Activated CD8-positive, alpha-beta T cell treated with anti-CD3 and anti-CD28 coated beads, Interleukin-2, amount 10 ng/mL, durations not matched to agents 7 days and 5 days (primary cell): Measurements from ENCODE around the gene DNAJB8. TPM values are rescaled to one million over a fixed set of nuclear protein-coding genes. Genes with fewer than 3 reads are reported as not detected.

Experiments used
- ATAC-seq: fragments of 150-1000 bp; cut with Tn5 transposase; one replicate; pipeline ENCODE4 v1.10.0; 2021; ENCODE audit warnings: moderate library complexity
- CTCF ChIA-PET: fragments of 350-600 bp; sonication (Branson Sonifier 250); formaldehyde crosslinking; loops from one replicate; lab custom pipeline; 2021; ENCODE audit warnings: antibody characterized with exemption; lab: Charles Lee
- POLR2A ChIA-PET: fragments of 350-600 bp; sonication (Branson Sonifier 250); formaldehyde crosslinking; loops from one replicate; lab custom pipeline; 2021; ENCODE audit warnings: antibody characterized with exemption; lab: Charles Lee
- DNase-seq: peaks from one replicate; pipeline ENCODE4 v3.0.0-alpha.2; 2020
- H3K27ac Mint-ChIP-seq: one replicate; pipeline ENCODE4 v1.8.0; 2021; ENCODE audit warnings: mild to moderate bottlenecking, mixed read lengths
- H3K27me3 Mint-ChIP-seq: one replicate; pipeline ENCODE4 v1.8.0; 2021; ENCODE audit warnings: low read depth, mixed read lengths
- H3K36me3 Mint-ChIP-seq: one replicate; pipeline ENCODE4 v1.8.0; 2021; ENCODE audit warnings: low read depth, mixed read lengths
- H3K4me1 Mint-ChIP-seq: one replicate; pipeline ENCODE4 v1.8.0; 2021; ENCODE audit warnings: low read depth, mixed read lengths
- H3K4me3 Mint-ChIP-seq: one replicate; pipeline ENCODE4 v1.8.0; 2021; ENCODE audit warnings: mild to moderate bottlenecking, mixed read lengths
- H3K9me3 Mint-ChIP-seq: one replicate; pipeline ENCODE4 v1.8.0; 2022; ENCODE audit warnings: mixed read lengths; ENCODE audit not compliant: insufficient read depth
- total RNA-seq, 2 experiments: library from RNA; stranded (reverse); gene quantifications; one replicate each; pipeline ENCODE4 v1.2.3, GENCODE V29; 2021

The DNAJB8 gene
- total RNA-seq, 2 experiments from 2014 or later = not detected

GRCh38 chr3:128470134-128470899 is 3.6 kb upstream of the DNAJB8 start:
- Mint-ChIP-seq H3K4me3 (no peak overlapping the region), H3K9me3 (no peaks in the 10 kb centered on the region), H3K27me3 (peaks cover 17% of the 10 kb centered on the region), H3K36me3 (no peaks in the 10 kb centered on the region), H3K27ac (no peak overlapping the region), H3K4me1 (peaks cover 6% of the 10 kb centered on the region)
- ATAC-seq (no peak), DNase-seq (no peak)
- ChIA-PET CTCF (no interaction called here), POLR2A (no interaction called here)

GRCh38 chr3:128469556-128469955 is 2.9 kb upstream of the DNAJB8 start:
- ATAC-seq (no peak), DNase-seq (no peak)
- ChIA-PET CTCF (no interaction called here), POLR2A (no interaction called here)
- Mint-ChIP-seq H3K27ac (no peak overlapping the region), H3K27me3 (peaks cover 18% of the 10 kb centered on the region), H3K36me3 (no peaks in the 10 kb centered on the region), H3K4me1 (peaks cover 6% of the 10 kb centered on the region), H3K9me3 (no peaks in the 10 kb centered on the region), H3K4me3 (no peak overlapping the region)

- H3K27ac Mint-ChIP-seq = no peak overlapping the region
- ChIA-PET CTCF (no interaction called here), POLR2A (interaction anchor here (0.5 kb wide), 1 partner anchor 878 kb away, joined by 3 read pairs; no protein-coding TSS in a partner anchor)
- H3K9me3 Mint-ChIP-seq = no peaks in the 10 kb centered on the region
- H3K4me3 Mint-ChIP-seq = no peak overlapping the region
- H3K27me3 Mint-ChIP-seq = peaks cover 19% of the 10 kb centered on the region
- ATAC-seq (no peak), DNase-seq (no peak)
- peaks cover 6% of the 10 kb centered on the region for H3K4me1 Mint-ChIP-seq
- H3K36me3 Mint-ChIP-seq = no peaks in the 10 kb centered on the region
These were observed 2.3 kb upstream of the DNAJB8 start for GRCh38 chr3:128468791-128469527.

- no peak for DNase-seq
- no peak overlapping the region for H3K27ac Mint-ChIP-seq
- peaks cover 16% of the 10 kb centered on the region for H3K27me3 Mint-ChIP-seq
- H3K36me3 Mint-ChIP-seq = no peaks in the 10 kb centered on the region
- peaks cover 6% of the 10 kb centered on the region for H3K4me1 Mint-ChIP-seq
- CTCF ChIA-PET = no interaction called here
- no peaks in the 10 kb centered on the region for H3K9me3 Mint-ChIP-seq
- POLR2A ChIA-PET = interaction anchor here (0.5 kb wide), 1 partner anchor 877 kb away, joined by 3 read pairs; no protein-coding TSS in a partner anchor
- ATAC-seq = no peak
- H3K4me3 Mint-ChIP-seq = no peak overlapping the region
These were observed 1.6 kb upstream of the DNAJB8 start for GRCh38 chr3:128468285-128468790.

GRCh38 chr3:128464702-128465101 is 2.0 kb downstream of the DNAJB8 start:
- no peak overlapping the region for H3K4me3 Mint-ChIP-seq
- DNase-seq (no peak), ATAC-seq (no peak)
- POLR2A ChIA-PET = no interaction called here
- H3K36me3 Mint-ChIP-seq = no peaks in the 10 kb centered on the region
- no peak overlapping the region for H3K27ac Mint-ChIP-seq
- H3K9me3 Mint-ChIP-seq = no peaks in the 10 kb centered on the region
- CTCF ChIA-PET = interaction anchor here (1.3 kb wide), 1 partner anchor 120 kb away, joined by 3 read pairs; no protein-coding TSS in a partner anchor
- peaks cover 13% of the 10 kb centered on the region for H3K27me3 Mint-ChIP-seq
- peaks cover 6% of the 10 kb centered on the region for H3K4me1 Mint-ChIP-seq

- Mint-ChIP-seq H3K4me1 (peaks cover 6% of the 10 kb centered on the region), H3K9me3 (no peaks in the 10 kb centered on the region), H3K36me3 (no peaks in the 10 kb centered on the region), H3K4me3 (no peak overlapping the region), H3K27ac (no peak overlapping the region), H3K27me3 (peaks cover 13% of the 10 kb centered on the region)
- CTCF ChIA-PET = interaction anchor here (1.3 kb wide), 1 partner anchor 121 kb away, joined by 3 read pairs; no protein-coding TSS in a partner anchor
- no peak for ATAC-seq
- DNase-seq = no peak
- POLR2A ChIA-PET = no interaction called here
These were observed 2.5 kb downstream of the DNAJB8 start for GRCh38 chr3:128464188-128464587.

- H3K9me3 Mint-ChIP-seq = no peaks in the 10 kb centered on the region
- ATAC-seq (no peak), DNase-seq (no peak)
- peaks cover 6% of the 10 kb centered on the region for H3K4me1 Mint-ChIP-seq
- H3K4me3 Mint-ChIP-seq = no peak overlapping the region
- H3K36me3 Mint-ChIP-seq = no peaks in the 10 kb centered on the region
- H3K27me3 Mint-ChIP-seq = peaks cover 13% of the 10 kb centered on the region
- ChIA-PET CTCF (interaction anchor here (1.3 kb wide), 1 partner anchor 121 kb away, joined by 3 read pairs; no protein-coding TSS in a partner anchor), POLR2A (no interaction called here)
- no peak overlapping the region for H3K27ac Mint-ChIP-seq
These were observed 2.9 kb downstream of the DNAJB8 start for GRCh38 chr3:128463771-128464170.

GRCh38 chr3:128463354-128463753 is 3.3 kb downstream of the DNAJB8 start:
- no peak for ATAC-seq
- Mint-ChIP-seq H3K27me3 (peaks cover 13% of the 10 kb centered on the region), H3K36me3 (no peaks in the 10 kb centered on the region), H3K9me3 (no peaks in the 10 kb centered on the region), H3K4me3 (no peak overlapping the region), H3K4me1 (peaks cover 6% of the 10 kb centered on the region), H3K27ac (no peak overlapping the region)
- ChIA-PET CTCF (interaction anchor here (1.3 kb wide), 1 partner anchor 122 kb away, joined by 3 read pairs; no protein-coding TSS in a partner anchor), POLR2A (no interaction called here)
- DNase-seq = no peak

- no peak overlapping the region for H3K4me3 Mint-ChIP-seq
- DNase-seq = no peak
- ATAC-seq = no peak
- H3K27ac Mint-ChIP-seq = no peak overlapping the region
- peaks cover 13% of the 10 kb centered on the region for H3K27me3 Mint-ChIP-seq
- peaks cover 6% of the 10 kb centered on the region for H3K4me1 Mint-ChIP-seq
- ChIA-PET CTCF (no interaction called here), POLR2A (no interaction called here)
- H3K36me3 Mint-ChIP-seq = no peaks in the 10 kb centered on the region
- H3K9me3 Mint-ChIP-seq = no peaks in the 10 kb centered on the region
These were observed 3.8 kb downstream of the DNAJB8 start for GRCh38 chr3:128462931-128463330.

GRCh38 chr3:128462341-128462910 is 4.3 kb downstream of the DNAJB8 start:
- ATAC-seq = no peak
- CTCF ChIA-PET = no interaction called here
- Mint-ChIP-seq H3K4me1 (peaks cover 6% of the 10 kb centered on the region), H3K27me3 (peaks cover 13% of the 10 kb centered on the region), H3K4me3 (no peak overlapping the region), H3K9me3 (no peaks in the 10 kb centered on the region), H3K36me3 (no peaks in the 10 kb centered on the region), H3K27ac (no peak overlapping the region)
- POLR2A ChIA-PET = no interaction called here
- no peak for DNase-seq

GRCh38 chr3:128461731-128462130 is 5.0 kb downstream of the DNAJB8 start:
- Mint-ChIP-seq H3K4me3 (no peak overlapping the region), H3K4me1 (no peaks in the 10 kb centered on the region), H3K27me3 (peaks cover 7% of the 10 kb centered on the region), H3K9me3 (no peaks in the 10 kb centered on the region), H3K27ac (no peak overlapping the region), H3K36me3 (no peaks in the 10 kb centered on the region)
- no peak for DNase-seq
- ChIA-PET CTCF (no interaction called here), POLR2A (no interaction called here)
- ATAC-seq = no peak
